Prostate gland (tissue), 2 donors: Measurements from ENCODE around the gene ACOT9.

Experiments
- CTCF ChIP-seq, 4 experiments: fragments of 200-600 bp in 2 of 4; fragments of 450-650 bp in 2 of 4; sonication (generic) in 2 of 4; IDR thresholded peaks; 1 replicate in 3 of 4; 2 replicates in 1 of 4; pipeline ENCODE4 v1.5.1; 2016 to 2019; ENCODE audit warnings: antibody characterized with exemption in 4 of 4, mild to moderate bottlenecking in 2 of 4, moderate library complexity in 2 of 4
- POLR2A ChIP-seq: fragments of 450-650 bp; IDR thresholded peaks from one replicate; pipeline ENCODE4 v1.6.1; 2016; ENCODE audit warnings: antibody characterized with exemption, mild to moderate bottlenecking
- POLR2AphosphoS5 ChIP-seq: sonication (generic); formaldehyde crosslinking; IDR thresholded peaks from one replicate; pipeline ENCODE4 v1.6.1; 2017; ENCODE audit warnings: antibody characterized with exemption

GRCh38 chrX:23692166-23692565, 50.9 kb downstream of the ACOT9 start:
- TF ChIP-seq CTCF (IDR thresholded peaks at IDR 0.05) (no peak), POLR2A (no peak), POLR2AphosphoS5 (no peak)
